ENCODE data around the gene METTL2B. TPM values are rescaled to one million over a fixed set of nuclear protein-coding genes. Genes with fewer than 3 reads are reported as not detected.

The METTL2B gene
- total and polyA plus RNA-seq, 3 donors from 2014 or later: 20.0 to 27.1 (median 26.7) TPM

DNA sequence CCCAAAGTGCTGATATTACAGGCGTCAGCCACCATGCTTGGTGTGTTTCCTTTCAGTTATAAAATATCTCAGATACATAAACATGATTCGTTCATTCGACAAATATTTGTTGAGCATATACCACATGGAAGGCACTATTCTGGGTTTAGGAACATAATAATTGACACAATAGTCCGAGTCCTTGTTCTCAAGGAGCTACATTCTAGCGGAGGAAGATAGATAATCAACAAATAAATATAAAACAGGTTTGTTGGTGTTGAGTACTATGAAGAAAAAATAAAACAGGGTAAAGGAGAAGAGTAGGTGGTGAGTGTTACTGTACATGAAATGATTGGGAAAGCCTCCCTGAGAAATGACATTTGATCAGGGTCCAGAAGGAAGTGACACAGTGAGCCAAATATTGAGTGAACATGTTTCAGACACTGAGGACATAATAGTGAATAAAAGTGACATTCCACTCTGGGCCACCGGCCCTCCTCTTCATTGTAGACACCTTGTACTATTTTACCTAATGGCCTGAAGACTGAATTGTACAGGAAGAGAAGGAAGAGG, 27.7 kb upstream of the METTL2B start:
- intact Hi-C loops (cut with DNase I; ENCODE audit: low total_unique reads): no loop called here
- TF ChIP-seq CTCF (IDR thresholded peaks at IDR 0.05) (no peak), POLR2A (IDR thresholded peaks at IDR 0.05) (no peak)
- H3K27me3 ChIP-seq: no peaks in the 10 kb centered on the region
- DNase-seq: no peak
- no peaks in the 10 kb centered on the region for H3K9me3 ChIP-seq
- H3K36me3 ChIP-seq (ENCODE audit: low read depth, missing control alignments): no peaks in the 10 kb centered on the region
- H3K4me3 ChIP-seq: no peak overlapping the region
- no peak overlapping the region for H3K27ac ChIP-seq
- peaks cover 25% of the 10 kb centered on the region for H3K4me1 ChIP-seq
- 82% methylated on average over 6 of the region's 6 CpGs for WGBS, 2 donors

DNA sequence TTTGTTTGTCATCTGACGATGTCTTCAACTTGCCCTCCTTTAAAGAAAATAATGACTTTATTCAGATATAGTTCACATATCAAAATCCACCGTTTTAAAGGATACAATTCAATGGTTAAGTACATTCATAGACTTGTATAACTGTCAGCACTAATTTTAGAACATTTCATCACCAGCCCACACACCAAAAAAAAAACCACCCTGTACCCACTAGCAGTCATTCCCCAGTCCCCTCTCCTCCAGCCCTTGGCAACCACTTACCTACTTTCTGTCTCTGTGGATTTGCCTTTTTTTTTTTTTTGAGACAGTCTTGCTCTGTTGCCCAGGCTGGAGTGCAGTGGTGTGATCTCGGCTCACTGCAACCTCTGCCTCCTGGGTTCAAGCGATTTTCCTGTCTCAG, 26.1 kb upstream of the METTL2B start:
- Histone ChIP-seq H3K4me3 (no peak overlapping the region), H3K4me1 (peaks cover 38% of the 10 kb centered on the region), H3K36me3 (ENCODE audit: low read depth, missing control alignments) (no peaks in the 10 kb centered on the region), H3K27me3 (no peaks in the 10 kb centered on the region), H3K9me3 (no peaks in the 10 kb centered on the region), H3K27ac (no peak overlapping the region)
- intact Hi-C loops (cut with DNase I; ENCODE audit: low total_unique reads): no loop called here
- DNase-seq: no peak
- no peak for TF ChIP-seq CTCF (IDR thresholded peaks at IDR 0.05)
- TF ChIP-seq POLR2A (IDR thresholded peaks at IDR 0.05): no peak
- WGBS, 2 donors: 52 to 62% methylated on average over 4 of the region's 4 CpGs

DNA sequence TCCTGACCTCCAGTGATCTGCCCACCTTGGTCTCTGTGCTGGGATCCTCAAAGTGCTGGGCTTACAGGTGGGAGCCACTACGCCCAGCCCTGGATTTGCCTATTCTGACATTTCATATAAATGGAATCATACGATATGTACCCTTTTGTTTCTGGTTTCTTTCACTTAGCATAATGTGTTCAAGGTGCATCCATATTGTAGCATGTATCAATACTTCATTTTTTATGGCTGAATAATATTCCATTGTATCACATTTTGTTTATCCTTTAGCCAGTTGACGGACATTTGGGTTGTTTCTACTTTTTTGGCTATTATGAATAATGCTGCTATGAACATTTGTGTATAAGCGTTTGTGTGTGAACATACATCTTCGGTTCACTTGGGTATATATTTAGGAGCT, 25.6 kb upstream of the METTL2B start:
- DNase-seq: no peak
- Histone ChIP-seq H3K4me1 (peaks cover 33% of the 10 kb centered on the region), H3K36me3 (ENCODE audit: low read depth, missing control alignments) (no peaks in the 10 kb centered on the region), H3K9me3 (no peaks in the 10 kb centered on the region), H3K4me3 (no peak overlapping the region), H3K27me3 (no peaks in the 10 kb centered on the region), H3K27ac (no peak overlapping the region)
- WGBS, 2 donors: 88 to 92% methylated on average over 5 of the region's 5 CpGs
- TF ChIP-seq CTCF (IDR thresholded peaks at IDR 0.05) (no peak), POLR2A (IDR thresholded peaks at IDR 0.05) (no peak)
- intact Hi-C loops (cut with DNase I; ENCODE audit: low total_unique reads): no loop called here

DNA sequence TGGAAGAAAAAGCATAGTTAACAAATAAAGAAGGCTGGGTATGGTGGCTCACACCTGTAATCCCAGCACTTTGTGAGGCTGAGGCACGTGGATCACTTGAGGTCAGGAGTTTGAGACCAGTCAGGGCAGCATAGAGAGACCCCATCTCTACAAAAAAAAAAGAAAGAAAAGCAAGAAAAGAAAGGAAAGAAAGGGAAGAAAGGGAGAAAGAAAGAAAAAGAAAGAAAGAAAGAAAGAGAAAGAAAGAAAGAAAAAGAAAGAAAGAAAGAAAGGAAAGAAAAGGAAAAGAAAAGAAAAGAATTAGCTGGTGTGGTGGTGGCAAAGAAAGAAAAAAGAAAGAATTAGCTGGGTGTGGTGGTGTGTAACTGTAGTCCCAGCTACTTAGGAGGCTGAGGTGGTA, 24.0 kb upstream of the METTL2B start:
- intact Hi-C loops (cut with DNase I; ENCODE audit: low total_unique reads): no loop called here
- WGBS, 2 donors: 70 to 92% methylated on average over 1 of the region's 1 CpG
- no peak for TF ChIP-seq POLR2A (IDR thresholded peaks at IDR 0.05)
- no peak for TF ChIP-seq CTCF (IDR thresholded peaks at IDR 0.05)

More for the DNA sequence above, 24.0 kb upstream of the METTL2B start:
- Histone ChIP-seq H3K36me3 (ENCODE audit: low read depth, missing control alignments) (no peaks in the 10 kb centered on the region), H3K4me1 (peaks cover 34% of the 10 kb centered on the region), H3K27ac (no peak overlapping the region), H3K4me3 (no peak overlapping the region), H3K27me3 (no peaks in the 10 kb centered on the region), H3K9me3 (no peaks in the 10 kb centered on the region)
- DNase-seq: no peak

Data from testis (tissue), 3 donors.